Endothelial cell of umbilical vein (primary cell): ENCODE data around the gene ZNF423. TPM values are rescaled to one million over a fixed set of nuclear protein-coding genes. Genes with fewer than 3 reads are reported as not detected.

ENCODE experiments used
- BruUV-seq: library from RNA; stranded (reverse); fragments of 400-500 nt; replicated peaks from 2 replicates; lab custom pipeline; 2021; lab: Mats Ljungman, UMichigan
- CTCF ChIA-PET: fragments of 300-600, 350-600 bp; sonication (Branson Sonifier 250); formaldehyde crosslinking; loops from one replicate; lab custom pipeline; 2021; ENCODE audit warnings: antibody characterized with exemption, inconsistent platforms; lab: Charles Lee
- POLR2A ChIA-PET: fragments of 300-600, 350-600 bp; sonication (Branson Sonifier 250); formaldehyde crosslinking; loops from one replicate; lab custom pipeline; 2021; ENCODE audit warnings: antibody characterized with exemption, inconsistent platforms; lab: Charles Lee
- DNase-seq: peaks from one replicate; pipeline ENCODE4 v3.0.0-alpha.2; 2011; ENCODE audit warnings: low read depth, low spot score
- FAIRE-seq: peaks from 2 replicates; lab custom pipeline; 2011; peaks lifted over from hg19 to GRCh38; lab: Jason Lieb, UNC
- H2AFZ ChIP-seq: 2 replicates; pipeline ENCODE4 v1.6.0; 2012; ENCODE audit warnings: low read depth, low read length, control low read depth, inconsistent platforms
- H3K27ac ChIP-seq: 2 replicates; pipeline ENCODE4 v1.5.1; 2011; ENCODE audit warnings: low read depth, mild to moderate bottlenecking, control low read depth, low read length, moderate library complexity; ENCODE audit not compliant: insufficient read depth
- H3K27me3 ChIP-seq, 2 experiments: 2 replicates each; pipeline versions ENCODE4 v1.6.0 to v1.6.1; 2011; ENCODE audit warnings: low read length in 2 of 2, mixed read lengths in 1 of 2; ENCODE audit not compliant: control insufficient read depth in 2 of 2, insufficient read depth in 2 of 2
- H3K36me3 ChIP-seq, 2 experiments: 2 replicates in 1 of 2; 3 replicates in 1 of 2; pipeline ENCODE4 v1.5.1; 2011; ENCODE audit warnings: low read length in 2 of 2, mild to moderate bottlenecking in 1 of 2, moderate library complexity in 1 of 2; ENCODE audit not compliant: control insufficient read depth in 2 of 2, insufficient read depth in 2 of 2; ENCODE audit errors: extremely low read depth in 1 of 2
- H3K4me1 ChIP-seq: 3 replicates; pipeline ENCODE4 v1.5.1; 2011; ENCODE audit warnings: mild to moderate bottlenecking, low read length; ENCODE audit not compliant: control insufficient read depth, insufficient read depth; ENCODE audit errors: extremely low read depth
- H3K4me2 ChIP-seq: 2 replicates; pipeline ENCODE4 v1.6.1; 2011; ENCODE audit warnings: low read length, control low read depth, mixed read lengths; ENCODE audit not compliant: insufficient read depth
- H3K4me3 ChIP-seq, 3 experiments: fragments of 200-600 bp in 1 of 3; sonication (generic), shearing (Covaris generic) in 1 of 3; replicated peaks in 1 of 3; 2 replicates each; pipeline ENCODE4 v1.5.1; 2011 to 2016; ENCODE audit warnings: control low read depth in 3 of 3, low read length in 3 of 3, mild to moderate bottlenecking in 2 of 3, inconsistent platforms in 1 of 3, low read depth in 1 of 3, moderate library complexity in 1 of 3; ENCODE audit not compliant: insufficient read depth in 1 of 3
- H3K79me2 ChIP-seq: 2 replicates; pipeline ENCODE4 v1.6.0; 2012; ENCODE audit warnings: low read length, inconsistent platforms; ENCODE audit not compliant: control insufficient read depth, insufficient read depth
- H3K9ac ChIP-seq: replicated peaks from 2 replicates; pipeline ENCODE3; 2011; ENCODE audit warnings: low read length, control low read depth; ENCODE audit not compliant: insufficient read depth; ENCODE audit errors: extremely low read depth
- H3K9me1 ChIP-seq: replicated peaks from 3 replicates; pipeline ENCODE4 v1.6.0; 2011; ENCODE audit warnings: mild to moderate bottlenecking, low read length; ENCODE audit not compliant: control insufficient read depth, insufficient read depth; ENCODE audit errors: extremely low read depth
- H3K9me3 ChIP-seq: replicated peaks from 2 replicates; pipeline ENCODE4 v1.5.1; 2012; ENCODE audit warnings: low read length, inconsistent platforms; ENCODE audit not compliant: control insufficient read depth, insufficient read depth
- H4K20me1 ChIP-seq: replicated peaks from 2 replicates; pipeline ENCODE3; 2011; ENCODE audit warnings: mild to moderate bottlenecking, low read length; ENCODE audit not compliant: control insufficient read depth, insufficient read depth; ENCODE audit errors: extremely low read depth
- EZH2 ChIP-seq: IDR thresholded peaks from 2 replicates; pipeline ENCODE4 v1.6.1; 2012; ENCODE audit warnings: borderline replicate concordance, low read depth, mild to moderate bottlenecking, moderate library complexity, low read length, inconsistent platforms; ENCODE audit not compliant: severe bottlenecking
- FOS ChIP-seq: IDR thresholded peaks from 2 replicates; pipeline ENCODE4 v1.6.1; 2011; ENCODE audit warnings: mild to moderate bottlenecking, low read length, moderate library complexity, borderline replicate concordance; ENCODE audit not compliant: insufficient read depth
- GATA2 ChIP-seq: IDR thresholded peaks from 2 replicates; pipeline ENCODE4 v1.7.0; 2011; ENCODE audit warnings: low read depth, mild to moderate bottlenecking, moderate library complexity, mixed read lengths, low read length; ENCODE audit not compliant: insufficient read length, insufficient read depth
- JUN ChIP-seq: IDR thresholded peaks from 2 replicates; pipeline ENCODE4 v1.6.1; 2011; ENCODE audit warnings: borderline replicate concordance, low read depth; ENCODE audit not compliant: insufficient read length, insufficient read depth
- MYC ChIP-seq: IDR thresholded peaks from one replicate; pipeline ENCODE4 v1.6.1; 2011; ENCODE audit warnings: mild to moderate bottlenecking, low read depth, low read length
- POLR2A ChIP-seq: IDR thresholded peaks from 2 replicates; pipeline ENCODE4 v1.6.1; 2012; ENCODE audit warnings: low read depth, mild to moderate bottlenecking, control low read depth, low read length
- POLR2AphosphoS5 ChIP-seq: IDR thresholded peaks from 2 replicates; pipeline ENCODE4 v1.6.1; 2012; ENCODE audit warnings: low read depth, mild to moderate bottlenecking, control low read depth, low read length, moderate library complexity; ENCODE audit not compliant: insufficient read depth
- dilution Hi-C: fragments of 300-500 bp; cut with MboI; formaldehyde crosslinking; loops from one replicate; pipeline ENCODE4 v1.15.0; 2019; ENCODE audit warnings: low sequenced_read_pairs; ENCODE audit not compliant: extremely low pct_ligation_motif_present
- intact Hi-C: fragments of 100-400 bp; cut with micrococcal nuclease; formaldehyde crosslinking; loops from one replicate; pipeline ENCODE4 v1.10.0; 2022
- polyA plus RNA-seq, 4 experiments: library from polyadenylated mRNA; depleted of rRNA in 3 of 4; stranded (reverse) in 3 of 4; unstranded in 1 of 4; fragments of >200 nt; gene quantifications; 2 replicates each; pipeline versions ENCODE4 v1.2.1 to v1.2.3, GENCODE V29; 2011 to 2012; ENCODE audit warnings: missing spikeins in 1 of 4
- total RNA-seq: library from RNA; stranded (reverse); gene quantifications from 2 replicates; pipeline ENCODE4 v1.2.3, GENCODE V29; 2021
- TF ChIP-seq, protein P1 (sequence below), 2 donors: IDR thresholded peaks; 1 replicate in 1 of 2; 2 replicates in 1 of 2; pipeline ENCODE4 v1.5.1; 2011; ENCODE audit warnings: low read length in 2 of 2, mild to moderate bottlenecking in 2 of 2, moderate library complexity in 2 of 2, control low read depth in 1 of 2, inconsistent platforms in 1 of 2, low read depth in 1 of 2; ENCODE audit not compliant: insufficient read depth in 1 of 2; ENCODE audit errors: extremely low read depth in 1 of 2
- TF ChIP-seq, protein P2 (sequence below): IDR thresholded peaks from 2 replicates; pipeline ENCODE4 v1.6.1; 2011; ENCODE audit not compliant: insufficient read depth, insufficient read length

Gene ZNF423
- total and polyA plus RNA-seq, 2 donors (not counting 3 experiments of a cell fraction or from before 2014, with no cell fraction given) = 2.2 to 8.1 TPM

DNA sequence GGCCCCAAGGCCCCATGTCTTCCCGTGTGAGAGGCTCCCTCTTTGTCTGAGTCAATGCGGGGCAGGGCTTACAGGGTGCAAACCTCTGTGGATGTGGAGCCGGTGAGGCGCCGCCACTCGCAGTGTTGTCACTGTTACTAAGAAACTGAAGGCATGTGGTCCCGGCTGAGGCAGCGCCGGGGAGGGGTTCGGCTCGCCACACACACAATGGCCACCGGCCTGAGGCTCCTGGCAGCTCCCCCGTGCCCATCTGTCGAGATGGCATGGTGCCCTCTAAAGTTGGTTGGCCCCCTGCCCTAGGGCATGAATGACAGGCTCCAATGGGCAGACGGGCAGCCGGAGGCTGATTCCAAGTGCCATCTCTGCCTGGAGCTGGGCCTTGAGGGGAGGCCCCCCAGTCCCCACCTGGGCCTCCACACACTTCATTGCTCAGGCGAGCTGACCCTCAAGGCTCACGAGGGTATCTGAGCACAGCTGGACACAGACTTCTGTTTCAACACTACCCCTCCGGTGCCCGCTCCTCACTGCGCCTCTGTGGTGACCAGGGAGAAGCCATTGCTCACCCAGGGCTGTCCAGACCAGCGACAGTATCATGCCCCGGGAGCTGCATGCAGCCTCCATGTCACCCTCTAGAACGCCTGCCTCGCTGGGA, 345.1 kb downstream of the ZNF423 start:
- no peak overlapping the region for H3K27ac ChIP-seq
- no TSS peak for BruUV-seq
- CTCF ChIA-PET = interaction anchor here (1.2 kb wide), 1 partner anchor 18 kb away, joined by 4 read pairs; no protein-coding TSS in a partner anchor
- H3K9me3 ChIP-seq = no peaks in the 10 kb centered on the region
- no peak overlapping the region for H3K4me2 ChIP-seq
- intact Hi-C loops (no loop called here), dilution Hi-C loops (no loop called here)
- H3K4me1 ChIP-seq = no peaks in the 10 kb centered on the region
- H3K4me3 ChIP-seq = no peak overlapping the region
- H3K9me1 ChIP-seq = no peaks in the 10 kb centered on the region
- DNase-seq (no peak), FAIRE-seq (no peak)
- POLR2A ChIA-PET = no interaction called here
- no peak overlapping the region for H3K9ac ChIP-seq
- H4K20me1 ChIP-seq = no peaks in the 10 kb centered on the region
- H2AFZ ChIP-seq = no peak overlapping the region
- H3K79me2 ChIP-seq = no peaks in the 10 kb centered on the region
- TF ChIP-seq GATA2 = no peak
- TF ChIP-seq MYC = no peak
- TF ChIP-seq, protein P1, sequence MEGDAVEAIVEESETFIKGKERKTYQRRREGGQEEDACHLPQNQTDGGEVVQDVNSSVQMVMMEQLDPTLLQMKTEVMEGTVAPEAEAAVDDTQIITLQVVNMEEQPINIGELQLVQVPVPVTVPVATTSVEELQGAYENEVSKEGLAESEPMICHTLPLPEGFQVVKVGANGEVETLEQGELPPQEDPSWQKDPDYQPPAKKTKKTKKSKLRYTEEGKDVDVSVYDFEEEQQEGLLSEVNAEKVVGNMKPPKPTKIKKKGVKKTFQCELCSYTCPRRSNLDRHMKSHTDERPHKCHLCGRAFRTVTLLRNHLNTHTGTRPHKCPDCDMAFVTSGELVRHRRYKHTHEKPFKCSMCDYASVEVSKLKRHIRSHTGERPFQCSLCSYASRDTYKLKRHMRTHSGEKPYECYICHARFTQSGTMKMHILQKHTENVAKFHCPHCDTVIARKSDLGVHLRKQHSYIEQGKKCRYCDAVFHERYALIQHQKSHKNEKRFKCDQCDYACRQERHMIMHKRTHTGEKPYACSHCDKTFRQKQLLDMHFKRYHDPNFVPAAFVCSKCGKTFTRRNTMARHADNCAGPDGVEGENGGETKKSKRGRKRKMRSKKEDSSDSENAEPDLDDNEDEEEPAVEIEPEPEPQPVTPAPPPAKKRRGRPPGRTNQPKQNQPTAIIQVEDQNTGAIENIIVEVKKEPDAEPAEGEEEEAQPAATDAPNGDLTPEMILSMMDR (IDR thresholded peaks at IDR 0.05; ENCODE audit: extremely low read depth in 1 of 2, insufficient read depth in 1 of 2, low read depth in 1 of 2, low read length in 2 of 2) = no peak
- TF ChIP-seq POLR2AphosphoS5 = no peak
- TF ChIP-seq EZH2 = no peak
- no peak for TF ChIP-seq POLR2A
- TF ChIP-seq, protein P2, sequence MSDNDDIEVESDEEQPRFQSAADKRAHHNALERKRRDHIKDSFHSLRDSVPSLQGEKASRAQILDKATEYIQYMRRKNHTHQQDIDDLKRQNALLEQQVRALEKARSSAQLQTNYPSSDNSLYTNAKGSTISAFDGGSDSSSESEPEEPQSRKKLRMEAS = no peak
- TF ChIP-seq JUN = no peak
- no peak for TF ChIP-seq FOS
- no peaks in the 10 kb centered on the region for H3K36me3 ChIP-seq
- H3K27me3 ChIP-seq = no peaks in the 10 kb centered on the region
